Small intestine (tissue), 7 donors: ENCODE data around the gene SGPL1. TPM values are rescaled to one million over a fixed set of nuclear protein-coding genes. Genes with fewer than 3 reads are reported as not detected.

Source experiments
- DNase-seq, 2 donors: peaks; one replicate each; pipeline versions ENCODE4 v3.0.0 to v3.0.0-alpha.2; 2013
- FAIRE-seq: peaks from 2 replicates; lab custom pipeline; 2012; peaks lifted over from hg19 to GRCh38; lab: Jason Lieb, UNC
- H3K27ac ChIP-seq, 3 donors: one replicate each; pipeline ENCODE4 v1.5.1; 2013; ENCODE audit warnings: low read length in 2 of 3, mild to moderate bottlenecking in 2 of 3, control low read depth in 1 of 3, inconsistent platforms in 1 of 3, low read depth in 1 of 3, moderate library complexity in 1 of 3
- H3K27me3 ChIP-seq, 3 donors: one replicate each; pipeline ENCODE4 v1.6.1; 2013; ENCODE audit warnings: low read length in 3 of 3, inconsistent platforms in 1 of 3; ENCODE audit not compliant: control insufficient read depth in 3 of 3, insufficient read depth in 3 of 3
- H3K36me3 ChIP-seq, 3 donors: one replicate each; pipeline ENCODE4 v1.6.1; 2013; ENCODE audit warnings: low read length in 3 of 3, inconsistent platforms in 1 of 3, low read depth in 1 of 3, mild to moderate bottlenecking in 1 of 3, moderate library complexity in 1 of 3; ENCODE audit not compliant: control insufficient read depth in 3 of 3, insufficient read depth in 2 of 3
- H3K4me1 ChIP-seq, 3 donors: one replicate each; pipeline ENCODE4 v1.6.1; 2013; ENCODE audit warnings: low read length in 2 of 3, inconsistent platforms in 1 of 3, low read depth in 1 of 3, mild to moderate bottlenecking in 1 of 3, moderate library complexity in 1 of 3; ENCODE audit not compliant: control insufficient read depth in 3 of 3, insufficient read depth in 2 of 3
- H3K4me3 ChIP-seq, 3 donors: one replicate each; pipeline ENCODE4 v1.5.1; 2013; ENCODE audit warnings: low read length in 3 of 3, control low read depth in 1 of 3, inconsistent platforms in 1 of 3, low read depth in 1 of 3, mild to moderate bottlenecking in 1 of 3, moderate library complexity in 1 of 3
- H3K9me3 ChIP-seq, 2 donors: one replicate each; pipeline ENCODE4 v1.6.1; 2013; ENCODE audit warnings: low read depth in 1 of 2, low read length in 1 of 2; ENCODE audit not compliant: control insufficient read depth in 2 of 2, insufficient read depth in 1 of 2
- WGBS, 3 donors: extraction: QIAGEN DNeasy Blood & Tissue Kit; methylation state at CpG; one replicate each; pipeline ENCODE4 v1.1.7; 2013; 5-methylcytosine and 5-hydroxymethylcytosine counted together
- polyA plus RNA-seq, 4 donors: library from polyadenylated mRNA; stranded (reverse) in 3 of 4; unstranded in 1 of 4; fragments of 200-250 nt in 3 of 4; fragments of 120-200 nt in 1 of 4; gene quantifications; one replicate each; pipeline versions ENCODE4 v1.2.1 to v1.2.3, GENCODE V29; 2013
- donor health status: healthy with polysubstance abuse.
- donor health status: control.
- donor health status: control.
- donor health status: Bipolar disorder and iron deficiency.
- donor health status: healthy.

SGPL1 gene
- polyA plus RNA-seq, 4 donors, result 10.0 to 49.3 (median 16.4) TPM

GRCh38 chr10:70913893-70914240 is 98.1 kb downstream of the SGPL1 start:
- no peaks in the 10 kb centered on the region for H3K36me3 ChIP-seq
- H3K27me3 ChIP-seq, result peaks cover 0 to 2% (median 0%) of the 10 kb centered on the region in 3 donors
- H3K9me3 ChIP-seq, result no peaks in the 10 kb centered on the region
- H3K4me3 ChIP-seq, result no peak overlapping the region
- H3K27ac ChIP-seq, result no peak overlapping the region
- H3K4me1 ChIP-seq, result no peaks in the 10 kb centered on the region
- no peak for DNase-seq
- FAIRE-seq, result no peak
- WGBS, 3 donors, result 61 to 83% (median 75%) methylated on average over 3 of the region's 3 CpGs

- Histone ChIP-seq H3K36me3 (no peaks in the 10 kb centered on the region), H3K4me1 (peaks cover 0 to 2% (median 0%) of the 10 kb centered on the region in 3 donors), H3K9me3 (no peaks in the 10 kb centered on the region), H3K27me3 (peaks cover 0 to 7% (median 0%) of the 10 kb centered on the region in 3 donors), H3K27ac (no peak overlapping the region), H3K4me3 (no peak overlapping the region)
- WGBS, 3 donors, result 72 to 79% (median 75%) methylated on average over 10 of the region's 10 CpGs
- no peak for DNase-seq
- FAIRE-seq, result no peak
These were observed 98.6 kb downstream of the SGPL1 start for GRCh38 chr10:70914316-70914864.

- no peak for FAIRE-seq
- no peak for DNase-seq
- 85 to 91% (median 89%) methylated on average over 5 of the region's 5 CpGs for WGBS, 3 donors
These were observed 99.5 kb downstream of the SGPL1 start for GRCh38 chr10:70915206-70915605.

GRCh38 chr10:70915806-70916205 is 100.1 kb downstream of the SGPL1 start:
- Histone ChIP-seq H3K4me1 (peaks cover 0 to 5% (median 0%) of the 10 kb centered on the region in 3 donors), H3K36me3 (no peaks in the 10 kb centered on the region), H3K27ac (no peak overlapping the region), H3K9me3 (no peaks in the 10 kb centered on the region), H3K27me3 (peaks cover 0 to 9% (median 0%) of the 10 kb centered on the region in 3 donors), H3K4me3 (no peak overlapping the region)
- 89 to 91% (median 90%) methylated on average over 9 of the region's 9 CpGs for WGBS, 3 donors
- FAIRE-seq (no peak), DNase-seq (no peak)

More at GRCh38 chr10:70915206-70915605, 99.5 kb downstream of the SGPL1 start:
- no peak overlapping the region for H3K4me3 ChIP-seq
- no peak overlapping the region for H3K27ac ChIP-seq
- no peaks in the 10 kb centered on the region for H3K36me3 ChIP-seq
- H3K9me3 ChIP-seq, result no peaks in the 10 kb centered on the region
- peaks cover 0 to 5% (median 0%) of the 10 kb centered on the region in 3 donors for H3K4me1 ChIP-seq
- peaks cover 0 to 9% (median 0%) of the 10 kb centered on the region in 3 donors for H3K27me3 ChIP-seq

GRCh38 chr10:70916241-70916640 is 100.5 kb downstream of the SGPL1 start:
- Histone ChIP-seq H3K9me3 (no peaks in the 10 kb centered on the region), H3K27ac (no peak overlapping the region), H3K4me1 (peaks cover 0 to 5% (median 0%) of the 10 kb centered on the region in 3 donors), H3K27me3 (peaks cover 0 to 9% (median 0%) of the 10 kb centered on the region in 3 donors), H3K36me3 (no peaks in the 10 kb centered on the region), H3K4me3 (no peak overlapping the region)
- FAIRE-seq, result no peak
- no peak for DNase-seq
- 78 to 87% (median 86%) methylated on average over 6 of the region's 6 CpGs for WGBS, 3 donors

- no peak overlapping the region for H3K27ac ChIP-seq
- H3K36me3 ChIP-seq, result no peaks in the 10 kb centered on the region
- H3K4me1 ChIP-seq, result peaks cover 0 to 5% (median 0%) of the 10 kb centered on the region in 3 donors
- no peak for DNase-seq
- no peak for FAIRE-seq
- H3K9me3 ChIP-seq, result no peaks in the 10 kb centered on the region
- 47 to 73% (median 59%) methylated on average over 5 of the region's 5 CpGs for WGBS, 3 donors
- no peak overlapping the region for H3K4me3 ChIP-seq
- peaks cover 0 to 13% (median 0%) of the 10 kb centered on the region in 3 donors for H3K27me3 ChIP-seq
These were observed 101.5 kb downstream of the SGPL1 start for GRCh38 chr10:70917226-70917625.

- Histone ChIP-seq H3K4me3 (no peak overlapping the region), H3K36me3 (no peaks in the 10 kb centered on the region), H3K4me1 (peaks cover 0 to 5% (median 0%) of the 10 kb centered on the region in 3 donors), H3K27me3 (peaks cover 0 to 15% (median 0%) of the 10 kb centered on the region in 3 donors), H3K9me3 (no peaks in the 10 kb centered on the region), H3K27ac (no peak overlapping the region)
- DNase-seq (no peak), FAIRE-seq (no peak)
- WGBS, 3 donors, result 57 to 73% (median 69%) methylated on average over 10 of the region's 10 CpGs
These were observed 101.9 kb downstream of the SGPL1 start for GRCh38 chr10:70917635-70918034.

GRCh38 chr10:70918851-70919530 is 103.2 kb downstream of the SGPL1 start:
- peaks cover 0 to 5% (median 0%) of the 10 kb centered on the region in 3 donors for H3K4me1 ChIP-seq
- no peak overlapping the region for H3K27ac ChIP-seq
- H3K36me3 ChIP-seq, result no peaks in the 10 kb centered on the region
- no peak overlapping the region for H3K4me3 ChIP-seq
- H3K27me3 ChIP-seq, result peaks cover 0 to 15% (median 0%) of the 10 kb centered on the region in 3 donors
- no peak for FAIRE-seq
- no peaks in the 10 kb centered on the region for H3K9me3 ChIP-seq
- 16 to 44% (median 31%) methylated on average over 17 to 22 of the region's 22 CpGs for WGBS, 3 donors
- DNase-seq, result peak; percentile 8 to 56
